Left renal pelvis (tissue), 4 donors: Measurements from ENCODE around the gene VAMP4. TPM values are rescaled to one million over a fixed set of nuclear protein-coding genes. Genes with fewer than 3 reads are reported as not detected.
"Not testable (repeated sequence)": the region's sequence is repeated elsewhere in the genome, so short reads cannot be mapped to it uniquely, and the experiment has no call there.

Source experiments
- DNase-seq, 4 donors: peaks; one replicate each; pipeline ENCODE4 v3.0.0-alpha.2; 2013; ENCODE audit warnings: low read depth in 4 of 4, low spot score in 3 of 4
- polyA plus RNA-seq, 4 donors: library from polyadenylated mRNA; unstranded; fragments of 120-200 nt; gene quantifications; one replicate each; pipeline ENCODE4 v1.2.1, GENCODE V29; 2013; ENCODE audit not compliant: insufficient read length in 4 of 4

Gene VAMP4
- polyA plus RNA-seq, 4 donors = 16.6 to 19.3 (median 17.3) TPM

- DNase-seq = no peak
Measured at GRCh38 chr1:171707583-171707982, 34.3 kb downstream of the VAMP4 start.

- DNase-seq = no peak
Measured at GRCh38 chr1:171702598-171702997, 39.3 kb downstream of the VAMP4 start.

- peak in 3 of 4 donors; percentile 6 to 19 (median 7) for DNase-seq
Measured at GRCh38 chr1:171699531-171699930, 42.3 kb downstream of the VAMP4 start.

- not testable (repeated sequence) for DNase-seq
Measured at GRCh38 chr1:171695772-171696171, 46.1 kb downstream of the VAMP4 start.

GRCh38 chr1:171693541-171693940 is 48.3 kb downstream of the VAMP4 start:
- DNase-seq = not testable (repeated sequence)

- DNase-seq = no peak
Measured at GRCh38 chr1:171683870-171684269, 58.0 kb downstream of the VAMP4 start.

- DNase-seq = no peak
Measured at GRCh38 chr1:171680339-171680738, 61.5 kb downstream of the VAMP4 start.

GRCh38 chr1:171676823-171677222 is 65.0 kb downstream of the VAMP4 start:
- DNase-seq = no peak

GRCh38 chr1:171674431-171675405 is 67.1 kb downstream of the VAMP4 start:
- DNase-seq = no peak

GRCh38 chr1:171670739-171671138 is 71.1 kb downstream of the VAMP4 start:
- DNase-seq = no peak

GRCh38 chr1:171668372-171668771 is 73.5 kb downstream of the VAMP4 start:
- DNase-seq = no peak

- DNase-seq = no peak
Measured at GRCh38 chr1:171666114-171666769, 75.6 kb downstream of the VAMP4 start.

GRCh38 chr1:171664976-171665375 is 76.9 kb downstream of the VAMP4 start:
- no peak for DNase-seq

GRCh38 chr1:171663854-171664575 is 77.8 kb downstream of the VAMP4 start:
- no peak for DNase-seq

GRCh38 chr1:171663036-171663853 is 78.6 kb downstream of the VAMP4 start:
- DNase-seq = no peak

GRCh38 chr1:171661076-171661650 is 80.7 kb downstream of the VAMP4 start:
- no peak for DNase-seq

GRCh38 chr1:171656206-171656605 is 85.7 kb downstream of the VAMP4 start:
- not testable (repeated sequence) for DNase-seq

- DNase-seq = no peak
Measured at GRCh38 chr1:171655746-171656116, 86.1 kb downstream of the VAMP4 start.

GRCh38 chr1:171654942-171655745 is 86.7 kb downstream of the VAMP4 start:
- peak in 3 of 4 donors; percentile 44 to 59 (median 51) for DNase-seq
